ENCODE results near the gene ACSM2A. TPM values are rescaled to one million over a fixed set of nuclear protein-coding genes. Genes with fewer than 3 reads are reported as not detected.

Gene ACSM2A
- total RNA-seq, 2 donors from 2014 or later, result not detected

DNA sequence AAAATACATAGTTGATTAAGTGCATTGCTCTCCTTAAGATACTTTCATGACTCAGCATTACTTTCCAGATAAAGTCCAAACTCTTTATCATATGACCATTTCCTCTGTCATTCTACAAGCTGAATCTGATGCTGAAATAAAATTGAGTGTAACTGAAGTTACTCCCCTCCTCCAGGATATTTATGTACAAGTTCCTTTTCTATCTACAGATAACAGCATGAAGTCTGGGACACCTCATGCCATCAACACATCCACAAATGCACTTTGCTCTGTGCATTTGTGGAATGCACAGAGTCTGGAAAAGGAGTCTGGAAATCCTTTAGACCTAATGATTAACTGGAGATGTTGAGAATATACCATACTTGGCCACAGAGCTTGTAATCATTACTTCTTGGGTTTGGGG is 64.4 kb downstream of the ACSM2A start:
- H3K9me3 Mint-ChIP-seq, result peaks cover 82% of the 10 kb centered on the region

DNA sequence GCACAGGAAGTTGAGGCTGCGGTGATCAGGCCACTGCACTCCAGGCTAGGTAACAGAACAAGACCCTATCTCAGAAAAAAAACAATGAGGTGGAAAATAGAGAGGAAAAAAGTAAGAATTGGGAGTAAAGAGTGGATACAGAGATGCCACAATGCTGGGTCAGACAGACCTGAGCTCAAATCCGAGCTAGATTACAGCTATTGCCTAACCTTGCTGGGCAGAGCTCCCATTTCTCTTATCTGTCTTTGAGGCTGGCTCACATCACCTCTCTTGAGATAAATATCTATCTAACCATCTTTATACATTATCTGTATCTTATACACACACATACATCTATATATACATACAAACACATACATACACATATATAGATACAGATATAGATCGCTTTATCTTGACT is 65.8 kb downstream of the ACSM2A start:
- Mint-ChIP-seq H3K4me1 (no peaks in the 10 kb centered on the region), H3K27me3 (ENCODE audit: insufficient read depth) (peaks cover 3% of the 10 kb centered on the region), H3K9me3 (peaks cover 81% of the 10 kb centered on the region), H3K4me3 (no peak overlapping the region), H3K36me3 (ENCODE audit: low read depth) (no peaks in the 10 kb centered on the region), H3K27ac (no peak overlapping the region)
- Histone ChIP-seq H3K4me1 (ENCODE audit: control insufficient read depth, insufficient read depth, low read length) (no peaks in the 10 kb centered on the region), H3K36me3 (ENCODE audit: control insufficient read depth, insufficient read depth, low read length) (no peaks in the 10 kb centered on the region), H3K27ac (ENCODE audit: low read depth, low read length) (no peak overlapping the region), H3K4me3 (ENCODE audit: low read length) (no peak overlapping the region), H3K27me3 (ENCODE audit: control insufficient read depth, insufficient read depth, low read length, poor library complexity, severe bottlenecking) (no peaks in the 10 kb centered on the region), H3K9ac (ENCODE audit: extremely low read depth, low read length, poor library complexity, severe bottlenecking) (no peak overlapping the region), H3K9me3 (ENCODE audit: control insufficient read depth, low read length) (peaks cover 21% of the 10 kb centered on the region)
- TF ChIP-seq, protein P1, sequence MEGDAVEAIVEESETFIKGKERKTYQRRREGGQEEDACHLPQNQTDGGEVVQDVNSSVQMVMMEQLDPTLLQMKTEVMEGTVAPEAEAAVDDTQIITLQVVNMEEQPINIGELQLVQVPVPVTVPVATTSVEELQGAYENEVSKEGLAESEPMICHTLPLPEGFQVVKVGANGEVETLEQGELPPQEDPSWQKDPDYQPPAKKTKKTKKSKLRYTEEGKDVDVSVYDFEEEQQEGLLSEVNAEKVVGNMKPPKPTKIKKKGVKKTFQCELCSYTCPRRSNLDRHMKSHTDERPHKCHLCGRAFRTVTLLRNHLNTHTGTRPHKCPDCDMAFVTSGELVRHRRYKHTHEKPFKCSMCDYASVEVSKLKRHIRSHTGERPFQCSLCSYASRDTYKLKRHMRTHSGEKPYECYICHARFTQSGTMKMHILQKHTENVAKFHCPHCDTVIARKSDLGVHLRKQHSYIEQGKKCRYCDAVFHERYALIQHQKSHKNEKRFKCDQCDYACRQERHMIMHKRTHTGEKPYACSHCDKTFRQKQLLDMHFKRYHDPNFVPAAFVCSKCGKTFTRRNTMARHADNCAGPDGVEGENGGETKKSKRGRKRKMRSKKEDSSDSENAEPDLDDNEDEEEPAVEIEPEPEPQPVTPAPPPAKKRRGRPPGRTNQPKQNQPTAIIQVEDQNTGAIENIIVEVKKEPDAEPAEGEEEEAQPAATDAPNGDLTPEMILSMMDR (conservative IDR thresholded peaks at IDR 0.05), result no peak
- no peak for DNase-seq
- 60 to 83% methylated on average over 1 to 3 of the region's 3 CpGs for WGBS, 2 experiments (ENCODE audit: insufficient coverage in 1 of 2, insufficient read length in 1 of 2)

More for the DNA sequence above, 64.4 kb downstream of the ACSM2A start:
- Histone ChIP-seq H3K27ac (ENCODE audit: low read depth, low read length) (no peak overlapping the region), H3K4me1 (ENCODE audit: control insufficient read depth, insufficient read depth, low read length) (no peaks in the 10 kb centered on the region), H3K27me3 (ENCODE audit: control insufficient read depth, insufficient read depth, low read length, poor library complexity, severe bottlenecking) (no peaks in the 10 kb centered on the region), H3K36me3 (ENCODE audit: control insufficient read depth, insufficient read depth, low read length) (no peaks in the 10 kb centered on the region), H3K9me3 (ENCODE audit: control insufficient read depth, low read length) (peaks cover 27% of the 10 kb centered on the region), H3K4me3 (ENCODE audit: low read length) (no peak overlapping the region), H3K9ac (ENCODE audit: extremely low read depth, low read length, poor library complexity, severe bottlenecking) (no peak overlapping the region)
- no peaks in the 10 kb centered on the region for H3K4me1 Mint-ChIP-seq
- no peak overlapping the region for H3K27ac Mint-ChIP-seq
- TF ChIP-seq, protein P1 (conservative IDR thresholded peaks at IDR 0.05), result no peak
- no peaks in the 10 kb centered on the region for H3K36me3 Mint-ChIP-seq (ENCODE audit: low read depth)
- peaks cover 3% of the 10 kb centered on the region for H3K27me3 Mint-ChIP-seq (ENCODE audit: insufficient read depth)
- DNase-seq, result no peak
- no peak overlapping the region for H3K4me3 Mint-ChIP-seq

DNA sequence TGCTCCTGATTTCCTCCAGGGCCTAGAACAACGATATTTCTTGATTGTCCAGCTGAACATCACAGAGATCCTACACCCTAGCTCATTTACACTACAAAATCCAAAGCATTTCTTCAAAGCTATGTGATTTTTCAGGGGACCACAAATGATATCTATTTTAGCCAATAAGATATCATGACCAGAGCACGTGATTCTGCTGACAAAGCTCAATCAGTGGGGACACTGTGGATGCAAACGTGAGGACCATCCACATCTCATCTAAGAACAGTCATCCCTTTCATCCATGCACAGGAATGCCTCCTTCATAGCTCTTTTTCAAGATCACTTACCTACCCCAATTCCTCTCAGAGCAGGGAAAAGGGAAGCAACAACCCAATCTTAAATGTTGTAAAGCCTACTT is 67.9 kb downstream of the ACSM2A start:
- no peak overlapping the region for H3K4me3 ChIP-seq (ENCODE audit: low read length)
- TF ChIP-seq, protein P1 (conservative IDR thresholded peaks at IDR 0.05), result no peak
- H3K9ac ChIP-seq (ENCODE audit: extremely low read depth, low read length, poor library complexity, severe bottlenecking), result no peak overlapping the region
- 37 to 50% methylated on average over 2 to 3 of the region's 3 CpGs for WGBS, 2 experiments (ENCODE audit: insufficient coverage in 1 of 2, insufficient read length in 1 of 2)
- no peak overlapping the region for H3K27ac ChIP-seq (ENCODE audit: low read depth, low read length)
- H3K9me3 Mint-ChIP-seq, result peaks cover 65% of the 10 kb centered on the region
- no peaks in the 10 kb centered on the region for H3K36me3 ChIP-seq (ENCODE audit: control insufficient read depth, insufficient read depth, low read length)
- no peak overlapping the region for H3K4me3 Mint-ChIP-seq
- no peaks in the 10 kb centered on the region for H3K27me3 Mint-ChIP-seq (ENCODE audit: insufficient read depth)
- no peaks in the 10 kb centered on the region for H3K27me3 ChIP-seq (ENCODE audit: control insufficient read depth, insufficient read depth, low read length, poor library complexity, severe bottlenecking)
- no peaks in the 10 kb centered on the region for H3K4me1 ChIP-seq (ENCODE audit: control insufficient read depth, insufficient read depth, low read length)
- no peaks in the 10 kb centered on the region for H3K36me3 Mint-ChIP-seq (ENCODE audit: low read depth)
- H3K27ac Mint-ChIP-seq, result no peak overlapping the region
- H3K4me1 Mint-ChIP-seq, result no peaks in the 10 kb centered on the region
- H3K9me3 ChIP-seq (ENCODE audit: control insufficient read depth, low read length), result peaks cover 8% of the 10 kb centered on the region
- no peak for DNase-seq
